ENCODE results near the gene IQSEC1. TPM values are rescaled to one million over a fixed set of nuclear protein-coding genes. Genes with fewer than 3 reads are reported as not detected.

The IQSEC1 gene
- 36.0 and 90.4 TPM in 2 replicates for total RNA-seq (2011; cell fraction: chromatin; rRNA removed; ENCODE audit: low replicate concordance)
- 51.7 and 55.4 TPM in 2 replicates for total RNA-seq (2011; cell fraction: nucleolus; rRNA removed)
- 35.6 and 39.8 TPM in 2 replicates for total RNA-seq (2011; cell fraction: nucleoplasm; rRNA removed)
- 13.3 and 18.0 TPM in 2 replicates for total RNA-seq (2014; rRNA removed)
- total RNA-seq (2014; rRNA removed; fragmentation: Illumina TruSeq; extraction: Trizol): 3.8 and 4.8 TPM in 2 replicates
- 5.2 and 6.4 TPM in 2 replicates for total RNA-seq (2015; rRNA removed; fragmentation: Illumina TruSeq; extraction: Trizol)
- total RNA-seq (2021): 37.1 and 39.0 TPM in 2 replicates
- 6.8 and 8.4 TPM in 2 replicates for polyA plus RNA-seq (2011; rRNA removed)
- polyA plus RNA-seq (2011; cell fraction: cytosol; rRNA removed): 5.8 and 6.7 TPM in 2 replicates
- 29.7 and 45.3 TPM in 2 replicates for polyA plus RNA-seq (2011; cell fraction: nucleus; rRNA removed)
- polyA plus RNA-seq (2012): 15.4 and 16.4 TPM in 2 replicates
- polyA plus RNA-seq (2014; fragmentation: Illumina TruSeq; extraction: Trizol): 16.9 and 19.0 TPM in 2 replicates
- under 1 TPM; 0.56 to 0.79 TPM for polyA plus RNA-seq (2014; fragmentation: Nextera tagmentation; extraction: Ambion mirVana)
- 14.2 and 15.1 TPM in 2 replicates for polyA plus RNA-seq (2014; rRNA removed)
- 8.4 and 9.3 TPM in 2 replicates for polyA minus RNA-seq (2011; rRNA and poly(A)+ RNA removed)
- polyA minus RNA-seq (2011; cell fraction: cytosol; rRNA and poly(A)+ RNA removed): 17.1 and 22.1 TPM in 2 replicates
- polyA minus RNA-seq (2011; cell fraction: nucleus; rRNA and poly(A)+ RNA removed): 46.3 and 58.3 TPM in 2 replicates
- Bru-seq, nascent RNA: percentile 52 among the genes with signal in this experiment
- percentile 48 among the genes with signal in this experiment for BruChase-seq, experiment 1, labeled RNA remaining after a 2-hour chase
- percentile 47 among the genes with signal in this experiment for BruChase-seq, experiment 2, labeled RNA remaining after a 6-hour chase
- long read RNA-seq, experiment 1, partial matches to known transcripts: 158 of 171 reads
- long read RNA-seq, experiment 1, other reads (novel, unspliced or antisense): 13 of 171 reads
- long read RNA-seq, experiment 2, partial matches to known transcripts: 5 of 51 reads
- long read RNA-seq, experiment 2, other reads (novel, unspliced or antisense): 46 of 51 reads
- long read RNA-seq, experiment 3, partial matches to known transcripts: 2 of 11 reads
- long read RNA-seq, experiment 3, other reads (novel, unspliced or antisense): 9 of 11 reads

DNA sequence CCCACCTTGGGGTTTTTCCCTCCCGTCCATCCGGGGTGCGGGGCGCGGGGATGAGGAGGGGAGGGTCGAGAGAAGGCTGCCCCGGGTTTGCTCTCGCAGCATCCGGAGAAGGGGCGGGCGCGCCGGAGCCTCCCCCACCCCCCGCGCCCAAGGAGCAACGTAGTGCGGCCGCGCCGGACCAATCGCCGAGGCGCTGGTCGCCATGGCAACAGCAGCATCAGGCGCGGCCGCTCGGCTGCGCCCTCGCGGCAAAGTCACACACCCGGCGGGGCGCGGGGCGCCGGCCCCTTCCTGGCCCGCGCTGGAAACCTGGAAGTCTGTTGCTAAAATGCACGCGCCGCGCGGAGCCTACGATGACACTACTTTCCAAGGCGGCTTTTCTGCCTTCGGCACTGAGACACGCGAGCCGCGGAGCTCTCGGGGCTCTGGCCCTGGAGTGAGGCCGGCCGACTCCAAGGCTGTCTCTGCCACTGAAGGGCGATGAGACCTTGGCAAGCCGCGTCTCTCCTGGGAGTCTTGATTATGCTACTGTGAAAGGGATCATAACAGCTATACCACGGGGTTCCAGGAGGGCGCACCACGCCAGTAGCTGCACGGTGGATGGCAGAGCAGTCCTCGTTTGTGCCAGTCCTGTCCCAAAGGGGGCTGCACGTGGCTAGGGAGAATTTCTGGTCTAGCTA, at the start of gene IQSEC1:
Gene IQSEC1, minus strand, starts transcription at position 104 of the 680 bp plus-strand sequence. CDS start 415 bp downstream, outside the sequence.
- H3K27me3 ChIP-seq (ENCODE audit: control insufficient read depth in 2 of 2, insufficient read depth in 2 of 2, low read length in 2 of 2): peaks cover 53 to 72% of the 10 kb centered on the region in 2 experiments
- peaks cover 0 to 14% of the 10 kb centered on the region in 2 experiments; a peak in 1 of 5 replicates for H3K4me1 ChIP-seq (replicated peaks in 1 of 2; ENCODE audit: control insufficient read depth in 2 of 2, insufficient read depth in 2 of 2, low read length in 2 of 2)
- no peaks in the 10 kb centered on the region for H3K79me2 ChIP-seq (ENCODE audit: control insufficient read depth, insufficient read depth, low read length)
- H3K9me3 ChIP-seq (replicated peaks; ENCODE audit: control insufficient read depth, insufficient read depth, low read depth, low read length): peaks cover 6% of the 10 kb centered on the region
- no peak within 1 kb of the TSS for H3K9ac ChIP-seq (ENCODE audit: insufficient read depth in 1 of 2, low read depth in 2 of 2, low read length in 2 of 2)
- H3K9me1 ChIP-seq (ENCODE audit: control insufficient read depth, insufficient read depth, low read length): no peaks in the 10 kb centered on the region
- H3K4me3 ChIP-seq: no peak within 1 kb of the TSS
- H4K20me1 ChIP-seq (replicated peaks; ENCODE audit: control insufficient read depth, insufficient read depth, low read length): peaks cover 19% of the 10 kb centered on the region
- no peak within 1 kb of the TSS for H3K4me2 ChIP-seq (ENCODE audit: insufficient read depth, low read length)
- FAIRE-seq: no peak
- no peaks in the 10 kb centered on the region for H3K36me3 ChIP-seq (ENCODE audit: control insufficient read depth, insufficient read depth, low read length)
- BruUV-seq (replicated peaks): no TSS peak
- ATAC-seq: no peak
- 46% methylated on average over 47 of the region's 63 CpGs for WGBS (ENCODE audit: insufficient coverage, low coverage, missing lambda C conversion rate)
- ChIA-PET CTCF (ENCODE audit: low intra/inter-chr PET ratio) (no interaction called here), POLR2A (interaction anchor here (0.6 kb wide), 1 partner anchor 33 kb away, joined by 3 read pairs; no protein-coding TSS in a partner anchor)
- peak; percentile 68 for TF ChIP-seq PCBP1 (IDR thresholded peaks at IDR 0.05; ENCODE audit: low read depth, low read length, poor library complexity, severe bottlenecking)
- TF ChIP-seq FOXJ2 (tag; IDR thresholded peaks at IDR 0.05): no peak
- no peak for TF ChIP-seq THRB (CRISPR knock-in tag; conservative IDR thresholded peaks at IDR 0.05)
- TF ChIP-seq ETV6 (IDR thresholded peaks at IDR 0.05; ENCODE audit: borderline replicate concordance in 1 of 2, low read depth in 2 of 2, low read length in 1 of 2): no peak
- TF ChIP-seq ETV6 (CRISPR knock-in tag; IDR thresholded peaks at IDR 0.05; ENCODE audit: borderline replicate concordance): no peak
- TF ChIP-seq ZBTB33 (CRISPR knock-in tag; IDR thresholded peaks at IDR 0.05): peak; percentile 57
- in situ Hi-C loops (cut with MboI): no loop called here
- intact Hi-C loops (cut with micrococcal nuclease): no loop called here
- H2AFZ ChIP-seq (ENCODE audit: low read depth, low read length): no peak within 1 kb of the TSS
- peak in 2 of 4 experiments; percentile 56 to 70 for DNase-seq (ENCODE audit: extremely low read depth in 1 of 4, low spot score in 3 of 4)
- H3K27ac ChIP-seq (ENCODE audit: extremely low read depth, low read depth, low read length): no peak within 1 kb of the TSS
